ENCODE measurements around the gene MIDN. TPM values are rescaled to one million over a fixed set of nuclear protein-coding genes. Genes with fewer than 3 reads are reported as not detected.
A peak's percentile ranks its signal among the peaks of the same experiment; 100 is the strongest.
"Not testable (repeated sequence)": the region's sequence is repeated elsewhere in the genome, so short reads cannot be mapped to it uniquely, and the experiment has no call there.

Gene MIDN
- total and polyA plus RNA-seq, 3 experiments from 2014 or later = 14.6 to 45.3 (median 39.8) TPM

DNA sequence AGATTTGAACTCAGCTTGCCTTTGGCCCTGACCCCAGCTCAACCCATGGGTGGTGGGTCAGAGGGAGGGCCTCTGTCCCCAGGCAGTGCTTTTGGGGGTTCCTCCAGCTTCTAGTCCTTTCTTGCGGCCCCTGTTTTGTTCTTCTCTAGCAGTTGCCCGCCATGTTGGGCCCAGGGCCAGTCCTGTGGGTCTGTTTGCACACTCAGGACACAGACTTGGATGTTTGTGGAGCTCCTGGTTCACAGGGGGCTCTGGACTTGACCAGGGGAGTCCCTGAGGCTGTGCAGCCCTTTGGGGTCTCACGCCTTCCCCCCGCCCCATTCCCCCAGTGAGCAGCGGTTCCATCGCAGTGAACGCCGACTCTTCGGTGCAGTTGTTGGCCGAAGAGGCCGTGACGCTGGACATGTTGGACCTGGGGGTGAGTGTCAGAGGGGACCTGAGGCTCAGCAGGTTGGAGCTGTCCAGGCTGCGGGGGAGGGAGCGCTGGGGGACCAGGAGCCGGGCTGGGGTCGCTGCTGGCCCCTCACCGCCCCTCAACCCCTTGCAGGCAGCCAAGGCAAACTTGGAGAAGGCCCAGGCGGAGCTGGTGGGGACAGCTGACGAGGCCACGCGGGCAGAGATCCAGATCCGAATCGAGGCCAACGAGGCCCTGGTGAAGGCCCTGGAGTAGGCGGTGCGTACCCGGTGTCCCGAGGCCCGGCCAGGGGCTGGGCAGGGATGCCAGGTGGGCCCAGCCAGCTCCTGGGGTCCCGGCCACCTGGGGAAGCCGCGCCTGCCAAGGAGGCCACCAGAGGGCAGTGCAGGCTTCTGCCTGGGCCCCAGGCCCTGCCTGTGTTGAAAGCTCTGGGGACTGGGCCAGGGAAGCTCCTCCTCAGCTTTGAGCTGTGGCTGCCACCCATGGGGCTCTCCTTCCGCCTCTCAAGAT, 4.4 kb upstream of the MIDN start:
- H3K27me3 ChIP-seq (ENCODE audit: insufficient read depth, low read length, poor library complexity, severe bottlenecking) = no peaks in the 10 kb centered on the region
- H3K27ac ChIP-seq (ENCODE audit: low read depth, low read length) = peak overlapping the region; percentile 38
- POLR2A ChIA-PET = interaction anchor here (0.5 to 4.4 kb wide), 14 partner anchors 9 to 260 kb away, joined by 3 to 280 read pairs (median 6); partner anchors contain the start of genes CIRBP, FAM174C, PCSK4 and WDR18
- Mint-ChIP-seq H3K27me3 (no peaks in the 10 kb centered on the region), H3K4me3 (peak overlapping the region; percentile 64 to 85 (median 70)), H3K27ac (peak overlapping the region; percentile 71 to 98 (median 92)), H3K36me3 (peaks cover 0 to 7% (median 0%) of the 10 kb centered on the region in 3 donors), H3K4me1 (peaks cover 11 to 44% (median 14%) of the 10 kb centered on the region in 3 donors), H3K9me3 (no peaks in the 10 kb centered on the region)
- CTCF ChIA-PET = interaction anchor here (0.6 to 7.5 kb wide), 40 partner anchors 11 to 1027 kb away, joined by 3 to 484 read pairs (median 4); partner anchors contain the start of genes ARHGAP45, CIRBP, FAM174C and RNU6-2
- H3K4me3 ChIP-seq (ENCODE audit: low read length) = no peak overlapping the region
- H3K36me3 ChIP-seq (ENCODE audit: insufficient read depth, low read length) = no peaks in the 10 kb centered on the region
- H3K9me3 ChIP-seq (ENCODE audit: low read length) = no peaks in the 10 kb centered on the region
- H3K4me1 ChIP-seq (ENCODE audit: insufficient read depth, low read length) = peaks cover 53% of the 10 kb centered on the region
- peak; percentile 80 to 92 (median 84) for DNase-seq

DNA sequence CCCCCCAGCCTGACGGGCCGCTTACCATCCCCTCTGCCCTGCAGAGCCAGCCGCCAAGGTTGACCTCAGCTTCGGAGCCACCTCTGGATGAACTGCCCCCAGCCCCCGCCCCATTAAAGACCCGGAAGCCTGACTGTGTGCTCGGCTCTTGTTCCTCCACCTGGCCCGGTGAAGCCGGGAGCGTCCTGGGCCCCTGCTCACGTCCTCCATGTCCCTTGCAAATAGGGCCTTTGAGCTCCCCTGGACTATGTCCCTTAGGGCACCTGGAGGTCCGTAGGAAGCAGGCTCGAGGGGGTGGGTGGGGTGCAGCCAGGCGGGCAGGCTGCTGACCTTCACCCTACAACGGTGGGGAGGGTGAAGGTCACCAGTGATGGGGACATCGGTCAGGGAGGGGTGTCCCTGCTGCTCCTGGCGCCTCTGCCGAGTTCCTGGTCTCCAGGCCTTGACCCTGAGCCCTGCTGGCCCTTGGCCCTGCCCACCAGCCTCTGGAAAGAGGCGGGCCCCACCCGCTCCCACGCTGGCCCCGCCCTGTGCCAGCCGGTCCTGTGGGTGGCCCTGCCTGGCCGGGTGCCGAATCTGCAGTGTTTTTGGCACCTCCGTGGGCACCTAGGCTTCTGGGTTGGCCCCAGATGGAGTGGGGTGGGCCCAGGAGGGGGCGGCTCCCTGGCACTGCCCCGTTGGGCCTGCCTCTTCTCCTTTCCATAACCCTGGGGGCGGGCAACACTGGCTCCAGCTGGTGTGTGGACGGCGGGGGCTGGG, 3.5 kb upstream of the MIDN start:
- H3K4me3 ChIP-seq (ENCODE audit: low read length) = no peak overlapping the region

DNA sequence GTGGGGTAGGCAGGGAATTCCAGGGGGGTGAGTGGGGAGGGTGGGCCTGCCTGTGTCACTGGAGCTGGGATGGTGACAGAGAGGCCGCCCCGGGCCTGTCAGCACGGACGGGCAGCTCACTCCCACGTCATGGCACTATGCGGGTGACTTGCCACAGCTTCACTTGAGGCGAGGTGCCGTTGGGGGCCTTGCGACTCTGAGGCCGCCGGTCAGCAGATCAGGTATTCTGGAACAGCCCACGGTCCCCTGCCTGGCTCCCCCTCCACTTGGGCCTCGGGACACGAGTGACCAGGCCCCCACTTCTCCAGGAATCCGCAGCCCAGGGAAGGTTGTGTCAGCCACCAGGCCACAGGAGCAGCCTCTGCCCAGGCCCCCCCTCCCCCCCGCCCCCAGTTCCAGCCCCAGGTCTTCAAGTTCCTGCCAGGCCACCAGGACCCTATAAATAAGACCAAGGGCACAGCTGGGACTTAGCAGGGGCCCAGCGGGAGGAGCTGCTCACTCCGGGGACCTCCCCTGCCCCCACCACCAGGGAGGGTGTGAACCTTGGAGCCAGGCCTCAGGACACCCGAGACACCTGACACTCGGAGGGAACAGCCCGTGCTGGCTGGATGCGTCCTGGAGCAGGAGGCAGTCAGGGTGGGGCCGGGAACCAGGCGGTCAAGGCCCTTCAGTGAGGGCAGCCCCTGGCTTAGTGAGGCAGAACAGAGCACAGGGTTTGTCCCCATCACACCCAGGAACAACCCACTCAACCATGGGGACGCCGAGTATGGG, 2.7 kb upstream of the MIDN start:
- H3K4me3 Mint-ChIP-seq = peak overlapping the region in 1 of 7 donors; percentile 73
- ChIA-PET POLR2A (interaction anchor here (0.5 to 4.4 kb wide), 7 partner anchors 18 to 262 kb away, joined by 3 to 280 read pairs (median 5); partner anchors contain the start of genes CIRBP, FAM174C and WDR18), CTCF (interaction anchor here (1.2 to 7.5 kb wide), 5 partner anchors 13 to 219 kb away, joined by 3 to 484 read pairs (median 15); partner anchors contain the start of gene CIRBP)
- peaks cover 0 to 8% (median 0%) of the 10 kb centered on the region in 3 donors for H3K36me3 Mint-ChIP-seq
- no peaks in the 10 kb centered on the region for H3K9me3 ChIP-seq (ENCODE audit: low read length)
- H3K36me3 ChIP-seq (ENCODE audit: insufficient read depth, low read length) = no peaks in the 10 kb centered on the region
- peaks cover 0 to 2% of the 10 kb centered on the region in 2 donors for H3K27me3 Mint-ChIP-seq
- H3K4me3 ChIP-seq (ENCODE audit: low read length) = no peak overlapping the region
- H3K4me1 ChIP-seq (ENCODE audit: insufficient read depth, low read length) = peaks cover 46% of the 10 kb centered on the region
- H3K27me3 ChIP-seq (ENCODE audit: insufficient read depth, low read length, poor library complexity, severe bottlenecking) = no peaks in the 10 kb centered on the region
- H3K4me1 Mint-ChIP-seq = peaks cover 11 to 35% (median 13%) of the 10 kb centered on the region in 3 donors
- peak overlapping the region in 4 of 8 donors; percentile 19 to 87 (median 24) for H3K27ac Mint-ChIP-seq
- H3K9me3 Mint-ChIP-seq = no peaks in the 10 kb centered on the region
- H3K27ac ChIP-seq (ENCODE audit: low read depth, low read length) = no peak overlapping the region
- peak in 1 of 5 donors; percentile 57 for DNase-seq

More for the DNA sequence above, 3.5 kb upstream of the MIDN start:
- Histone ChIP-seq H3K27me3 (ENCODE audit: insufficient read depth, low read length, poor library complexity, severe bottlenecking) (no peaks in the 10 kb centered on the region), H3K27ac (ENCODE audit: low read depth, low read length) (peak overlapping the region; percentile 38), H3K4me1 (ENCODE audit: insufficient read depth, low read length) (peaks cover 51% of the 10 kb centered on the region), H3K36me3 (ENCODE audit: insufficient read depth, low read length) (no peaks in the 10 kb centered on the region), H3K9me3 (ENCODE audit: low read length) (no peaks in the 10 kb centered on the region)
- no peaks in the 10 kb centered on the region for H3K9me3 Mint-ChIP-seq
- H3K27me3 Mint-ChIP-seq = peaks cover 0 to 2% of the 10 kb centered on the region in 2 donors
- peaks cover 0 to 8% (median 0%) of the 10 kb centered on the region in 3 donors for H3K36me3 Mint-ChIP-seq
- H3K4me3 Mint-ChIP-seq = peak overlapping the region; percentile 64 to 85 (median 70)
- ChIA-PET POLR2A (interaction anchor here (0.5 to 4.4 kb wide), 13 partner anchors 8 to 261 kb away, joined by 3 to 280 read pairs (median 5); partner anchors contain the start of genes CIRBP, FAM174C, PCSK4 and WDR18), CTCF (interaction anchor here (0.6 to 7.5 kb wide), 35 partner anchors 10 to 382 kb away, joined by 3 to 484 read pairs (median 5); partner anchors contain the start of genes ARHGAP45, CIRBP, FAM174C and RNU6-2)
- H3K27ac Mint-ChIP-seq = peak overlapping the region; percentile 71 to 98 (median 92)
- peaks cover 11 to 36% (median 14%) of the 10 kb centered on the region in 3 donors for H3K4me1 Mint-ChIP-seq
- peak in 1 of 5 donors; percentile 67 for DNase-seq

DNA sequence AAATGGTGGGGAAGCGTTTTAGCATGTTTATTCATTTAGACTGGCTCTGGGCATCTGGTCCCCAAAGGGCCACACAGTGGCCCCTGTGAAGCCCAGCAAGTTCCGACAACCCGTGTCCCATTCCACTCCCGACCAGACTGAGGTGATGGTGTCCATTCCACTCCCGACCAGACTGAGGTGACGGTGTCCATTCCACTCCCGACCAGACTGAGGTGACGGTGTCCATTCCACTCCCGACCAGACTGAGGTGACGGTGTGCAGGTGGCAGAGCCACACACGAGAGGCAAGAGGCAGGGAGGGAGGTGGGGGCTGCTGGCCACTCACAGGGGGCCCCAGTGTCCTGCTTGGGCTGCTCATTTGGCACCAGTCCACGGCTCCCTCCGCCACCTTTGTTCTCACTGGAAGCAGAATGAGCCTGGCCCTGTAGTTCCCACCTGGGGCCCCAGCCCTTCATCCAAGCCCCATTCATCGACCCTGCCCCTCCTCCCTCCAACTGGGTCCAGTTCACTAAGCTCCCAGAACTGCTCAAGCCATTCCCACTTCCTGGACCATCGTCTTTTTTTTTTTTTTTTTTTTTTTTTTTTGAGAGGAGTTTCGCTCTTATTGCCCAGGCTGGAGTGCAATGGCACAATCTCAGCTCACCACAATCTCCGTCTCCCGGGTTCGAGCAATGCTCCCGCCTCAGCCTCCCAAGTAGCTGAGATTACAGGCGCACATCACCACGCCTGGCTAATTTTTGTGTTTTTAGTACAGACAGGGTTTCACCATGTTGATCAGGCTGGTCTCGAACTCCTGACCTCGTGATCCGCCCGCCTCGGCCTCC, 1.9 kb upstream of the MIDN start:
- peak overlapping the region in 3 of 7 donors; percentile 26 to 78 (median 73) for H3K4me3 Mint-ChIP-seq
- H3K27me3 ChIP-seq (ENCODE audit: insufficient read depth, low read length, poor library complexity, severe bottlenecking); H3K27ac ChIP-seq (ENCODE audit: low read depth, low read length); H3K9me3 ChIP-seq (ENCODE audit: low read length); H3K9me3 Mint-ChIP-seq; H3K27me3 Mint-ChIP-seq; H3K4me3 ChIP-seq (ENCODE audit: low read length); H3K36me3 ChIP-seq (ENCODE audit: insufficient read depth, low read length): not testable (repeated sequence)
- H3K4me1 Mint-ChIP-seq = peaks cover 7 to 29% (median 8%) of the 10 kb centered on the region in 3 donors
- ChIA-PET CTCF (interaction anchor here (1.1 to 7.5 kb wide), 2 partner anchors 13 to 19 kb away, joined by 5 to 484 read pairs; partner anchors contain the start of gene CIRBP), POLR2A (interaction anchor here (0.6 to 4.4 kb wide), 5 partner anchors 12 to 548 kb away, joined by 4 to 280 read pairs (median 6); partner anchors contain the start of genes CIRBP and FAM174C)
- H3K27ac Mint-ChIP-seq = peak overlapping the region in 5 of 8 donors; percentile 19 to 87 (median 61)
- peak in 1 of 5 donors; percentile 57 for DNase-seq
- H3K4me1 ChIP-seq (ENCODE audit: insufficient read depth, low read length) = peaks cover 38% of the 10 kb centered on the region
- H3K36me3 Mint-ChIP-seq = peaks cover 0 to 11% (median 0%) of the 10 kb centered on the region in 3 donors

DNA sequence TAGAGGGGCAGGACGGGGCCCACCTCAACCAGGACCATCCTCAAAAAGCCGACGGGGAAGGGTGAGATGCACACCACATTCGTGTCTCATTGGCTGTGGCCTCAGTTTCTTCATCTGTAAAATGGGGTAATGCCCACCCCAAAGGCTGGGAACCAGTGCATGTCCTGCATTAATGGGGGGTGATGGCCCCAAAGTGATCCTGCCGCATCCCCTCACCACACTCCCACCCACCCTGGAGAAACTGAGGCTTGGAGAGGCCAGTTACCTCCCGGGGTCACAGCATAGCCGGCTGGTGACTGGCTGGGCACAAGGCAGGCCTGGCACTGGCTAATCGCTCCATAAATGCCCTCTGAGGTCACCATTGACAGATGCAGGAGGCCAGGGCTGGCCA, 640 bp upstream of the MIDN start:
- peaks cover 0 to 16% (median 0%) of the 10 kb centered on the region in 3 donors for H3K36me3 Mint-ChIP-seq
- Histone ChIP-seq H3K4me1 (ENCODE audit: insufficient read depth, low read length) (peaks cover 32% of the 10 kb centered on the region), H3K4me3 (ENCODE audit: low read length) (no peak overlapping the region), H3K9me3 (ENCODE audit: low read length) (no peaks in the 10 kb centered on the region), H3K36me3 (ENCODE audit: insufficient read depth, low read length) (no peaks in the 10 kb centered on the region), H3K27ac (ENCODE audit: low read depth, low read length) (peak overlapping the region; percentile 84), H3K27me3 (ENCODE audit: insufficient read depth, low read length, poor library complexity, severe bottlenecking) (no peaks in the 10 kb centered on the region)
- H3K27ac Mint-ChIP-seq = peak overlapping the region in 7 of 8 donors; percentile 29 to 87 (median 54)
- H3K27me3 Mint-ChIP-seq = peaks cover 0 to 6% of the 10 kb centered on the region in 2 donors
- DNase-seq = no peak
- CTCF ChIA-PET = interaction anchor here (7.5 kb wide), 1 partner anchor 17 kb away, joined by 484 read pairs; the partner anchor contains the start of gene CIRBP
- POLR2A ChIA-PET = interaction anchor here (0.6 kb wide), 1 partner anchor 19 kb away, joined by 3 read pairs; no protein-coding TSS in a partner anchor
- peak overlapping the region in 6 of 7 donors; percentile 46 to 91 (median 54) for H3K4me3 Mint-ChIP-seq
- H3K9me3 Mint-ChIP-seq = no peaks in the 10 kb centered on the region
- peaks cover 4 to 21% (median 6%) of the 10 kb centered on the region in 3 donors for H3K4me1 Mint-ChIP-seq

DNA sequence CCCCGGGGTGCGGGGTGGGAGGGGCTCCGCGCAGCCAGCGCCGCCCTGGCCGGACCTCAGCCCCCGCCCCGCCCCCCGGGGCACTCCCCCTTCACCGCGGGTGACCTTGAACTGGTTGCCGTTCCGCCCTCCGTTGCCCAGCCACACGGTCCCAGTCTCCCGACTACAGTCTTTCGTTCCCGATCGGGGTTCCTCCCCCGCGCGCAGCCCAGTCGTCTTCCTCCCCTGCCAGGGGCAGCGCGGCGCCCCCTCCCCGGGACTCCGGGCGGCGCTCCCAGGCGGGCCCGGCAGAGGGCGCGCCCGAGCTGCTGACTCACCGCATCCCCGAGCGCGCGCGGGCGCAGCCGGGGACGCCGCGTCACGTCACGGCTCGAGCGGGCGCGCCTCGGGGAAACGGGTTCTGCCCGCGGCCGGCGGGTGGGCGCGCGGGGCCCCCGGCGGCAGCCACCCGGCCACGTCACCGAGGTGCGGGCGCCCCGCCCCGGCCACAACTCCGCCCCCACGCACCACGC, 459 bp downstream of the MIDN start:
- Histone ChIP-seq H3K4me3 (ENCODE audit: low read length) (peak overlapping the region; percentile 65), H3K27me3 (ENCODE audit: insufficient read depth, low read length, poor library complexity, severe bottlenecking) (no peaks in the 10 kb centered on the region), H3K27ac (ENCODE audit: low read depth, low read length) (peak overlapping the region; percentile 84), H3K4me1 (ENCODE audit: insufficient read depth, low read length) (peaks cover 32% of the 10 kb centered on the region), H3K9me3 (ENCODE audit: low read length) (no peaks in the 10 kb centered on the region), H3K36me3 (ENCODE audit: insufficient read depth, low read length) (peaks cover under 1% of the 10 kb centered on the region)
- ChIA-PET CTCF (interaction anchor here (1.0 kb wide), 2 partner anchors 18 to 20 kb away, joined by 4 to 8 read pairs; partner anchors contain the start of gene CIRBP), POLR2A (interaction anchor here (1.0 to 2.2 kb wide), 3 partner anchors 12 to 20 kb away, joined by 3 to 22 read pairs (median 7); partner anchors contain the start of gene CIRBP)
- H3K9me3 Mint-ChIP-seq = no peaks in the 10 kb centered on the region
- H3K27ac Mint-ChIP-seq = peak overlapping the region in 6 of 8 donors; percentile 75 to 96 (median 83)
- peak; percentile 81 to 91 (median 88) for DNase-seq
- H3K36me3 Mint-ChIP-seq = peaks cover 0 to 20% (median 0%) of the 10 kb centered on the region in 3 donors
- H3K27me3 Mint-ChIP-seq = peaks cover 0 to 8% of the 10 kb centered on the region in 2 donors
- H3K4me1 Mint-ChIP-seq = peaks cover 4 to 19% (median 8%) of the 10 kb centered on the region in 3 donors
- peak overlapping the region; percentile 66 to 91 (median 73) for H3K4me3 Mint-ChIP-seq

Data from CD8-positive, alpha-beta memory T cell (primary cell).